Spleen (tissue), 7 donors: Measurements from ENCODE around the gene GNAT3.

ENCODE experiments used
- CTCF ChIP-seq, 11 experiments: fragments of 200-600 bp in 7 of 11; fragments of 450-650 bp in 4 of 11; sonication (generic) in 4 of 11; IDR thresholded peaks in 8 of 11; conservative IDR thresholded peaks in 3 of 11; 1 replicate in 7 of 11; 2 replicates in 4 of 11; pipeline versions ENCODE4 v1.4.0 to v1.8.0; 2016 to 2021; ENCODE audit warnings: antibody characterized with exemption in 11 of 11, inconsistent platforms in 4 of 11, mild to moderate bottlenecking in 1 of 11
- POLR2A ChIP-seq, 3 donors: fragments of 450-650 bp; IDR thresholded peaks; one replicate each; pipeline ENCODE4 v1.5.1; 2017; ENCODE audit warnings: antibody characterized with exemption in 3 of 3, mild to moderate bottlenecking in 1 of 3
- POLR2AphosphoS5 ChIP-seq, 3 donors: sonication (generic); formaldehyde crosslinking; IDR thresholded peaks; one replicate each; pipeline ENCODE4 v1.5.1; 2017; ENCODE audit warnings: antibody characterized with exemption in 3 of 3
- donor health status: DM: no; HTN: no; CAD: no; lungs with moderate emphysema.
- donor health status: DM: no; HTN: no; CAD: no.
- donor health status: DM: no; HTN: no; CAD: no.

DNA sequence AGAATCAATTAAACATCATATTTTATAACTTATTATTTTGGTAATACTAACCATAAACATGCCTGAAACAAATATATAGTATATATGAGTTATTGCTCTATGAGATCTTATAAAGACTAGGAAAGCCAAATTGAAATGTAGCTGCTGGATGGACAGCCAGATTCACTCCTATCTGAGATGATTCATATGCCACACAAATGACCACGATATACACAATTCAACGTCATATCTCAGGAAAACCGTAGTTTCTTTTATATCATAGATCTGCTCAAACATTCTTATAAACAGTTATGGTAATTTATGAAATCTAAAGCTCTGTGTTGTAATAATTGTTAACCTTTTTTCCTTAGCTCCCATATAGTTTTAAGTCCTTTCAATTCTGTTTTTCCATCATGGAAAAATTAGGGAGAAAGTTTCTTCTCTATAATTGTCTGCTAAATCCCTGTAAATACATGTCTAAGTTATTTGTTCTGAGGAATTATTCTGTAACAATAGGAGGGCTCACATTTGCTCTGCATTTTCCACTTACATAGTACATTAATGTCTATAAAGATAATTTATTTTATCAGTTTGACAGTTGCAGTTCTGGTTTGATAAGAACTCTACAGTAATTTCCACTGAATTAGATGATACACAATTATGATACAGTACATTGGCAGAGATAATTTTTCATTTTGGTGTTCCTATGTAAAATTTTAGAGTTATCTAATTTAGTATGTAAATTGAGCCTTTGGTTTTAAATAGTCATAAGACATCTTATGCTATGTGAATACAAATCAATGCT is 42.7 kb downstream of the GNAT3 start:
- no peak for TF ChIP-seq POLR2AphosphoS5 (IDR thresholded peaks at IDR 0.05)
- no peak for TF ChIP-seq CTCF (IDR thresholded peaks at IDR 0.05 in 8 of 11, conservative IDR thresholded peaks at IDR 0.05 in 3 of 11)
- no peak for TF ChIP-seq POLR2A (IDR thresholded peaks at IDR 0.05)
